Sigmoid colon (tissue), 4 donors: ENCODE measurements around the gene GOLGA1.

ENCODE experiments used
- EP300 ChIP-seq, 4 donors: sonication (generic); formaldehyde crosslinking; IDR thresholded peaks; one replicate each; pipeline ENCODE4 v1.6.1; 2017; ENCODE audit warnings: antibody characterized with exemption in 4 of 4
- POLR2A ChIP-seq, 2 donors: fragments of 450-650 bp; IDR thresholded peaks; one replicate each; pipeline ENCODE4 v1.6.1; 2016; ENCODE audit warnings: antibody characterized with exemption in 2 of 2, mild to moderate bottlenecking in 2 of 2, moderate library complexity in 2 of 2
- TF ChIP-seq, protein P1 (sequence below), 4 experiments: fragments of 450-650 bp in 3 of 4; fragments of 200-600 bp in 1 of 4; IDR thresholded peaks; one replicate each; pipeline ENCODE4 v1.5.1; 2016 to 2019; ENCODE audit warnings: antibody characterized with exemption in 4 of 4, mild to moderate bottlenecking in 3 of 4, moderate library complexity in 2 of 4

DNA sequence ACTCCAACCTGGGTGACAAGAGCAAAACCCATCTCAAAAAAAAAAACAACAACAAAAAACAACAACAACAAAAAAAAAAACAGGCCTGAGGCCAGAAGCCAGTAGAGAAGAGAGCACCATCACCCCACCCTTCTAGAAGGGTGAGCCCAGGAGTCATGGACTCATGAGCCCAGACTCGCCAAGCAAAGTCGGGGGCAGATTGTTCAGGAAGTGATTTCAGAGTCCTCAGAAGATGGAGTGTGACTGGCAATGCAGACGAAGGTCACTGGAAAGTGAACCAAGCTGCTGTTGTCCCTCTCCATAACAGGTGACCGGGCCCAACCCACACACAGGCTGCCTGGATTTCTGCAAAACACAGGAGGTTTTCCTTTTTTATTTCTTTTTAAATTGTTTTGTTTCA lies 96.6 kb downstream of the GOLGA1 start:
- TF ChIP-seq, protein P1, sequence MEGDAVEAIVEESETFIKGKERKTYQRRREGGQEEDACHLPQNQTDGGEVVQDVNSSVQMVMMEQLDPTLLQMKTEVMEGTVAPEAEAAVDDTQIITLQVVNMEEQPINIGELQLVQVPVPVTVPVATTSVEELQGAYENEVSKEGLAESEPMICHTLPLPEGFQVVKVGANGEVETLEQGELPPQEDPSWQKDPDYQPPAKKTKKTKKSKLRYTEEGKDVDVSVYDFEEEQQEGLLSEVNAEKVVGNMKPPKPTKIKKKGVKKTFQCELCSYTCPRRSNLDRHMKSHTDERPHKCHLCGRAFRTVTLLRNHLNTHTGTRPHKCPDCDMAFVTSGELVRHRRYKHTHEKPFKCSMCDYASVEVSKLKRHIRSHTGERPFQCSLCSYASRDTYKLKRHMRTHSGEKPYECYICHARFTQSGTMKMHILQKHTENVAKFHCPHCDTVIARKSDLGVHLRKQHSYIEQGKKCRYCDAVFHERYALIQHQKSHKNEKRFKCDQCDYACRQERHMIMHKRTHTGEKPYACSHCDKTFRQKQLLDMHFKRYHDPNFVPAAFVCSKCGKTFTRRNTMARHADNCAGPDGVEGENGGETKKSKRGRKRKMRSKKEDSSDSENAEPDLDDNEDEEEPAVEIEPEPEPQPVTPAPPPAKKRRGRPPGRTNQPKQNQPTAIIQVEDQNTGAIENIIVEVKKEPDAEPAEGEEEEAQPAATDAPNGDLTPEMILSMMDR (IDR thresholded peaks at IDR 0.05), result no peak
- no peak for TF ChIP-seq EP300 (IDR thresholded peaks at IDR 0.05)
- TF ChIP-seq POLR2A (IDR thresholded peaks at IDR 0.05), result no peak
